Endothelial cell of hepatic sinusoid (primary cell): Measurements from ENCODE around the gene DEK.
"Not testable (repeated sequence)": the region's sequence is repeated elsewhere in the genome, so short reads cannot be mapped to it uniquely, and the experiment has no call there.

Experiments
- in situ Hi-C: cut with HindIII; loops from 2 replicates; pipeline ENCODE4 v1.10.0; 2017; ENCODE audit warnings: low sequenced_read_pairs

The DEK gene

DNA sequence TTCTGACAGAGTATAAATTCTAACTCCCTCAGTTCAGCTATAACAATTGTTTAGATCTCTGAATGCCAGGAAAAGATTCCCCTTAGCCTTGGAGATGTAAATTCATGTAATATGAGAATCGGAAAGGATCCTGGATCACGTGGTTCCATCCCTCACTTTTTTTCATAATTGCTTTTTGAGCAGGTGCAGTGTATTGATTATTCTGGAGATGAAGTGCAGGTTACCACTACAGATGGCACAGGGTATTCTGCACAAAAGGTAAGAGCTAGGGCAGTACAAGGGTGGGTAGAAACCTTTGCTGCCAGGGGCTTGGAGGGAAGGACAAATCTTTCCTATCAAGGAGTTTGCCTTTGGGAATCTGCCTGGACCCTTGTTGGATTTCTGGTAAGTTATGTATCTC lies 56.4 kb downstream of the DEK start:
- in situ Hi-C loops: no loop called here

DNA sequence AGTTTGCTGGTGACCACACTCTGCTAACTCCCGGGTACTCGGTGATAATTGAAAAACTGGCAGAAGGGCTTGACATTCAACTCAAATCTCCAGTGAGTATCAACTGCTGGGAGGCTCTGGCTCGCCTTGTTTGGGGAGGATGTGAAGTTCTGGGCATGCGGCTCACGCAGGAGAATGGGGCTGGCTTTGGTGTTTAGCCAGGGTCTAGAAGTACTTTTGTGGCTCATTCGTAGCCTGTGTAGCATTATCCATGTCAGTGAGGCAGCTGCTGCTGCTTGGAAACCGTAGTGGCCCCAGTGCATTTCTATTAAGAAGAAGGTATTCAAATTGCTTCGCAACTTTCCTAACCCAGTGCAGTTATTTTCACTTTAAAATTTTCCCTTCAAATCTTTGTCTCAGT lies 56.9 kb downstream of the DEK start:
- in situ Hi-C loops: no loop called here

DNA sequence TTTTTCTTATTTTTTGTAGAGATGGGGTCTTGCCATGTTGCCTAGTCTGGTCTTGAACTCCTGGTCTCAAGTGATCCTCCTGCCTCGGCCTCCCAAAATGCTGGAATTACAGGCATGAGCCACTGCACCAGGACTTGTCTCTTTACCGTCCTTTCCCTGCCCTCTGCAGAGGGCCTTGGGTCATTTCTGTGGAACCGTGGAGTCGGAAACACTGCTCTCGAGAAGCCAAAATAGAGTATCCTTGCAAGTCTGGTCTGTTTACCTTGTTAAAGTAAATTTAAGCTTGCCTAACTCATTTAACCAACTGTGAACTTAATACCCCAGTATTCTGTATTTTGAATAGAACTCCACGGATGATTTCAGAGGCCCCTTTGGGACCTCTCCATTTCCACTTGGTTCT lies 57.7 kb downstream of the DEK start:
- in situ Hi-C loops: no loop called here

DNA sequence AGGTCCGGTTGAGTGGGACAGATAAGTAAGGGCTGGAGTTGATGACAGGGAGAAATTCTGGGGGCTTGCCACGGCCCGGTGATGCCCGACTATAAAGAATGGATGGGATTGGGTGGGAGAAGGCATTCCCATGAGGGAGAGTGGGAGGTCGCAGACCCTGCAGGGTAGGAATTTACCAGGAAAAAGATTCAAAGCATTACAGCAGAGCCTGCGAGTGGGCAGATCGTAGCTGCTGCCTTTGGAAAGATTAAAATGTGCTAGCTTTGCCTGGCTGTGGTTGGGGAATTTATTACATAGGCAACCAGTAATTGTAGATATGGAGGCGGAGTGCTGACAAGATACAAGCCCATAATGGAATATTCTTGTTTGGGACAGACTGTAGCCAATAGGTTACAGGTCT lies 59.6 kb downstream of the DEK start:
- in situ Hi-C loops: loop anchor here (5.0 kb wide), 1 partner anchor 47 kb away; the partner anchor contains the start of genes KDM1B and TPMT

DNA sequence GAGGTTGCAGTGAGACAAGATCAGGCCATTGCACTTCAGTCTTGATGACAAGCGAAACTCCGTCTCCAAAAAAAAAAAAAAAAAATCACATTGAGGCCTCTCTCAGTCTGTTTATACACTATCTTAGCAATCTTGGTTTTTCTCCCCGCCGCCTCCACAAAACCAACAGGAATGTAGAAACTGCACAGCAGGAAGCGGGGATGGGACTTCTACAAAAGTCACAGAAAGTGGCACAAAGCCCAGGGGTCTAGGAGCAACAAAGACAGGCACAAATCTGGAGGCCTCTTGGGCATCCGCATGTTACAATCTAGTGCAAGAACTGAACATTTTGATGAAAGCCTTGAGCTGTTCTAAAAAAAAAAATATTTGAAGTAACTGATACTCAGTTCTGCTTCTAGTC lies 60.5 kb downstream of the DEK start:
- in situ Hi-C loops: loop anchor here (5.0 kb wide), 1 partner anchor 46 kb away; the partner anchor contains the start of genes KDM1B and TPMT

DNA sequence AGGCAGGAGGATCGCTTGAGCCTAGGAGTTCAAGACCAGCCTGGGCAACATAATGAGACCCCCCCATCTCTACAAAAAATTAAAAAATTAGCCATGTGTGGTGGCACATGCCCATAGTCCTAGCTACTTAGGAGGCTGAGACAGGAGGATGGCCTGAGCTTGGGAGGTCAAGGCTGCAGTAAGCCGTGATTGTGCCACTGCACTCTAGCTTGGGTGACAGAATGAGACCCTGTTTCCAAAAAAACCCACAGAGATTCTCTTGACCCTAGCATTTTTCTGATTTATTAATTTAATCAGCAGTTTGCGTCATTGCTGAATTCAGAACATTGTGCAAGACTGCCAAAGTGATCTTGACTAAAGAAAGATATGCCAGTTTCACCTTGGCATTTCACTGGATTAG lies 72.3 kb downstream of the DEK start:
- in situ Hi-C loops: no loop called here

DNA sequence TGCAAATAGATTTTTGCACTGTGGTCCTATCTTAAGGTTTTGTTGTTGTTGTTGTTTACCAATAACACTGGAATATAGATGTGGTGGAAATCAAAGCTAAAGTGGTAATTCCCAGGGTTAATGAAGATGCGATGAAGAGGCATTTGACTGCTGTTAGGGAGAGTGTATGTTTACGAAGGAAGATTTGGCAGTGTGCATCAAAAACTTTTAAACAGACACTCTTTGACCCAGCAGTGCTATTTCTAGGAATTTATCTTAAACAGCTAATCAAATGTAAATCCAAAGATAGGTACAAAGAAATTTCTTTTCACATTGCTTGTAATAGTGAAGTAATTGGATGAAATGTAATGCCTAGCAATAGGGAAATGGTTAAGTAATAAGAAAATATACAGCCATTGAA lies 75.1 kb downstream of the DEK start:
- in situ Hi-C loops: no loop called here

DNA sequence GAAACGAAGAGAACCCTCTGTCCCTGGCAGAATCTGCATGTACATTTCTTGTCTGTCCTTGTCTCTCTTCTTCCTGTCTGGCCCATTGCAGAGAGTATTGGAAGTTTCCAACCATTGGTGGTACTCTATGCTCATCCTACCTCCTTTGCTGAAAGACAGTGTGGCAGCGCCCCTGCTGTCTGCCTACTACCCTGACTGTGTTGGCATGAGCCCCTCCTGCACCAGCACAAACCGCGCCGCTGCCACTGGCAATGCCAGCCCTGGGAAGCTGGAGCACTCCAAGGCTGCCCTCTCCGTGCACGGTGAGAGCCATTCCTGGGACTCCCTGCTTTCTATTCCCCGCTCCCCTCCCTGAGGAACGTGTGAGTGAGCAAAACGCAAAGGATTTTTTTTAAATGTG lies 76.6 kb downstream of the DEK start:
- in situ Hi-C loops: no loop called here

DNA sequence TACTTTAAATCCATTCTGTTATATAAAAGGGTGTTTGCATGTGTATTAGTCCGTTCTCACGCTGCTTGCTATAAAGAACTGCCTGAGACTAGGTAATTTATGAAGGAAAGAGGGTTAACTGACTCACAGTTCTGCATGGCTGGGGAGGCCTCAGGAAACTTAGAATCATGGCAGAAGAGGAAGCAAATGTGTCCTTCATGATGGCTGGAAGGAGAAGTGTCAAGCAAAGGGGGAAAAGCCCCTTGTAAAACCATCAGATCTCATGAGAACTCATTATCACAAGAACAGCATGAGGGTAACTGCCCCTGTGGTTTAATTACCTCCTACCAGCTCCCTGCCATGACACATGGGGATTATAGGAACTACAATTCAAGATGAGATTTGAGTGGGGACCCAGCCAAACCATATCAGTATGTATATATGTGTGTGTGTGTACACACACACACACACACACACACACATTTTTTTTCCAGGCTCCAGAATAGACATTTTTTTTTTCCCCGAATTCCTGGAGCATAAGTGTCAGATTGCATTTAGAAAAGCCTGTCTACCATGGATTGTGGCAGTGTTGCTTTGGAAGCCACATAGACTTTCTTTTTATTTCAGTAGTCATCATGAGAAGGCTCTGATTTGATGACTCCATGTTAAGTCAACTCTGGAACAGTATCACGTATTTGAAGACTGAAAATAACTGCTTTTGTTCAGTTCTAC lies 77.6 kb downstream of the DEK start:
- in situ Hi-C loops: no loop called here

DNA sequence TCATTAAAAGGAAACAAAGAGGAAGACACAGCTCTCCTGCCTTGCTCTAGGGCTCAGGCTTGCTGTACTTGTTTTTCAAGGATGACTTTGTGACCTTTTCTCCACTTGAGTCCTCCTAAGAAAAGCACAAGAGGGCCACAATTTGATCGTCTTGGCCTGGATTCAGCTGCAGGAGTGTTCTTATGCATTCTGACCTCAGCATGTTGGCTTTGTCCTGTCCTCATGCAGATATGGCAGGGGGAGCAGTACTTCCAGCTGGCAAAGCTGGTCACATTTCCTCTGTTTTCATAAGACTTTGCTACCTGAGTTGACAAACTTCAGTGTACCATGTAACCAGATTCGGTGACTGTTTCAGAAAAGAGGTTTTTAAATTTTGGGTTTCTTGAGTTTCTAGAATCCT lies 78.3 kb downstream of the DEK start:
- in situ Hi-C loops: no loop called here

DNA sequence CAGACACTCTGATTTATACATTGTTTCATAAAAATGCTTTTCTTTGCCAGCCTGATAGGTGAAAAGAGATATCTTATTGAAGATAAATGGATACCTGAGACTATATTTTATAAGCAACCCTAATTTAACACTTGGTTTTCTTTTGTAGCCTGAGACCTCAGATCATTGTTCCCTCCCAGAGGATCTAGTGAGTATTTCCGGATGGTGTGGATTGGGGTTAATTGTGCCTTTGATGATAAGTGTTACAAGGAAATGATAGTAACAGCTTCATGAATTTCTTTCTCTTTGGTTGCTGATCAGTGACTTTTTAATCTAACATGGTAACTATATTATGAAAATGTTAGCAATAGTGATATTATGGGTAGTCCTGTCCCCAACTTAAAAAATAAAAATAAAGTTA lies 78.7 kb downstream of the DEK start:
- in situ Hi-C loops: no loop called here

DNA sequence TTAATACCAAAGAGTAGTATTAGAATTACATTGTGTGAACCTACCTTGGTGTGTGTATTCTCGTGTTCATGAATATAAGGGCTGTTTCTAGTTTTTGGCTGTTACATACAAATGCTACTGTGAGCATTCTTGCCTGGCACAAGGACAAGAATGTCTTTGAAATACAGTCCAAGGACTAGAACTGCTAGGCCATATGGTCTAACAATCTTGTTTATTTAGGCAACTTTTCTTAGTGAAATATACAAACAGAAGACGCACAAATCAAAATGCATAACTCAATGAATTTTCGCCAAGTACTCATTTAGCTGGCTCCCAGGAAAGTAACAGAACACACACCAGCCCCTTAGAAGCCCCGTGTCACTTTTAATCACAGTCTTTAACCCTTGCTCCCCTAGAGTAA lies 80.6 kb downstream of the DEK start:
- in situ Hi-C loops: no loop called here

DNA sequence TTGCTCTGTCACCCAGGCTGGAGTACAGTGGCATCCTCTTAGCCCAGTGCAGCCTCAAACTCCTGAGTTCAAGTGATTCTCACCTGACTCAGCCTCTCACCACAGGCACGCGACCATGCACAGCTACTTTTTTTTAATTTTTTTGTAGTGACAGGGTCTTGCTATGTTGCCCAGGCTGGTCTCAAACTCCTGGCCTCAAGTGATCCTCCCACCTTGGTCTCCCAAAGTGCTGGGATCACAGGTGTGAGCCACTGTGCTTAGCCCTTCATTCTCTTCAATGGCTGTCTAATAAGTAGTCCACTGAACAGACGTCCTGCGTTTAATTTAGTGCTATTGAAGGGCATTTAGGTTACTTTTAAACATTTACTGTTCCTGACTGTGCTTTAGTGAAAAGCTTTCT lies 81.8 kb downstream of the DEK start:
- in situ Hi-C loops: no loop called here

DNA sequence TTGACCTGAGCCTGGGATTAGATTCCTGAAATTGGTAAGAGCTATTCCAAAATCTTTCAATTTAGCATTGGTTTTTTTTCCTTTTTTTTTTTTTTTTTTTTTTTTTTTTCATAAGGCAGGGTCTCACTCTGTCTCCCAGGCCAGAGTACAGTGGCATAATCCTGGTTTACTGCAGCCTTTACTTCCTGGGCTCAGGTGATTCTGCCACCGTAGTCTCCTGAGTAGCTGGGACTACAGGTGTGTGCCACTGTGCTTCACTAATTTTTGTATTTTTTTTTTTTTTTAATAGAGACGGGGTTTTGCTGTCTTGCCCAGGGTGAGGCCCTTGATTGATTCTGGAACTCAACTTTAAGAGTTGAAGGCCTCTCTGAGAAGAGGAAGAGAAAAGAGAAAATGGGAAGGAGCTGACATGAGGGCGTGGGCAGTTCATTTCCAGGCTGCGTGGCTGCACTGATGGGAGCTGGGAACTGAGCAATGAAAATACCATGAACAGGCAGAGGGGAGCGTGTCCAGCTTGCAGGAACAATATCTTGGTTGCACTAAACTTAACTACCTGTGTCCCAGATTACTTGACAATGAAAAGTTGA lies 84.5 kb downstream of the DEK start:
- in situ Hi-C loops: no loop called here

DNA sequence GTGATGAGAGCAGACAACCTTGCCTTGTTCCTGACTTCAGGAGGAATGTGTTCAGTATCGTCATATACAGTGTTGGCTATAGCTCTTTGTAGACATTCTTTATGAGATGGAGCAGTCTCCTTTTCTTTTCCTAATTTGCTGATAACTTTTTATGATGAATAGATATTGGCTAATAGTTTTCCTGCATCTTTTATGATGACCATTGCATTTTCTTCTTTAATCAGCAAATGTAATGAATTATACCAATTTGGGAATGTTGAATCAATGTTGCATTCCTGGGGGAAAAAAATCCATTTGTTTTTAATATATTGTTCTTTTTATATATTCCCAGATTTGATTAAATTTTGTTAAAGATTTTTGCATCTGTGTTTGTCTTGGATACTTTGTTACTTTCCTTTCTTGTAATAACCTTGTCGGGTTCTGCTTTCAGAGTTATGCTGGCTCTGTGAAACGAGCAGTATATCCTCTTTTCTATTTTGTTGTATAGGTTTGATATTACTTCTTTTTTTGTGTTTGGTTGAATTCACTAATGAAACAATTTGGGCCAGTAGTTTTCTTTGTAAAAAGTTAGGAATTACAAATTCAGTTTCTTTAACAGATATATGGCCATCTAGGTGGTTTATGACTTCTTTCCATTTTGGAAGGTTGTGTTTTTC lies 85.2 kb downstream of the DEK start:
- in situ Hi-C loops: no loop called here

DNA sequence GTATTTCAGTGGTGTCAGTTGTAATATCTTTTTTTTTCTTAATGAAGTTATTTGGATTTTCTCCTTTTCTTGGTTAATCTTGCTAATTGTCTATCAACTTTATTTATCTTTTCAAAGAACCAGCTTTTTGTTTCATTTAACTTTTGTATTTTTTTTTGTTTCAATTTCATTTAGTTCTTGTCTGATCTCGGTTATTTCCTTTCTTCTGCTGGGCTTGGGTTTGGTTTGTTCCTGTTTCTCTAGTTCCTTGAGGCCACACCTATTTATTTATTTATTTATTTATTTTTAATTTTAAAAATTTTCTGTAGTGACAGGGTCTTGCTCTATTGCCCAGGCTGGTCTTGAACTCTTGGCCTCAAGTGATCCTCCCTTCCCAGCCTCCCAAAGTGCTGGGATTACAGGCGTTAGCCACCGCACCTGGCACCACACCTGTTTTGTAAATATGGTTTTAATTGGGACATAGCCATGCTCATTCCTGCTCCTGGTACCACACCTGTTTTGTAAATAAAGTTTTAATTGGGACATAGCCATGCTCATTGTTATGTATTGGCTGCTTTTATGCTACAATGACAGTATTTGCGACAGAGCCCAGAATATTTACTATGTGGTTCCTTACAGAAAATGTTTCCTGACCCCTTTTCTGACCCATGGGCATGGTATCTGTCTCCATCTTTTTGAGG lies 86.9 kb downstream of the DEK start:
- in situ Hi-C loops: no loop called here

DNA sequence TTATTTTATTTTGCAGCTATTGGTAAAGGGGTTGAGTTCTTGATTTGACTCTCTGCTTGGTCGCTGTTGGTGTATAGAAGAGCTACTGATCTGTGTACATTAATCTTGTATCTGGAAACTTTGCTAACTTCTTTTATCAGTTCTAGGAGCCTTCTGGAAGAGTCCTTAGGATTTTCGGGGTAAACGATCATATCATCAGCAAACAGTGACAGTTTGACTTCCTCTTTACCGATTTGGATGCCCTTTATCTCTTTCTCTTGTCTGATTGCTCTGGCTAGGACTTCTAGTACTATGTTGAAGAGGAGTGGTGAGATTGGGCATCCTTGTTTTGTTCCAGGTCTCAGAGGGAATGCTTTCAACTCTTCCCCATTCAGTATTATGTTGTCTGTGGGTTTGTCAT lies 88.1 kb downstream of the DEK start:
- in situ Hi-C loops: not testable (repeated sequence)
